Stimulated activated CD4-positive, alpha-beta T cell treated with anti-CD3 and anti-CD28 coated beads, Interleukin-12 subunit alpha, Interleukin-12 subunit beta, amount 100 ng/mL, for 24 hours (primary cell): ENCODE results near the gene DUSP6.
"Not testable (repeated sequence)": the region's sequence is repeated elsewhere in the genome, so short reads cannot be mapped to it uniquely, and the experiment has no call there.

Source experiments
- DNase-seq, 2 experiments: peaks; one replicate each; pipeline ENCODE4 v3.0.0-alpha.2; 2020; ENCODE audit warnings: low read depth in 2 of 2

Gene DUSP6

DNA sequence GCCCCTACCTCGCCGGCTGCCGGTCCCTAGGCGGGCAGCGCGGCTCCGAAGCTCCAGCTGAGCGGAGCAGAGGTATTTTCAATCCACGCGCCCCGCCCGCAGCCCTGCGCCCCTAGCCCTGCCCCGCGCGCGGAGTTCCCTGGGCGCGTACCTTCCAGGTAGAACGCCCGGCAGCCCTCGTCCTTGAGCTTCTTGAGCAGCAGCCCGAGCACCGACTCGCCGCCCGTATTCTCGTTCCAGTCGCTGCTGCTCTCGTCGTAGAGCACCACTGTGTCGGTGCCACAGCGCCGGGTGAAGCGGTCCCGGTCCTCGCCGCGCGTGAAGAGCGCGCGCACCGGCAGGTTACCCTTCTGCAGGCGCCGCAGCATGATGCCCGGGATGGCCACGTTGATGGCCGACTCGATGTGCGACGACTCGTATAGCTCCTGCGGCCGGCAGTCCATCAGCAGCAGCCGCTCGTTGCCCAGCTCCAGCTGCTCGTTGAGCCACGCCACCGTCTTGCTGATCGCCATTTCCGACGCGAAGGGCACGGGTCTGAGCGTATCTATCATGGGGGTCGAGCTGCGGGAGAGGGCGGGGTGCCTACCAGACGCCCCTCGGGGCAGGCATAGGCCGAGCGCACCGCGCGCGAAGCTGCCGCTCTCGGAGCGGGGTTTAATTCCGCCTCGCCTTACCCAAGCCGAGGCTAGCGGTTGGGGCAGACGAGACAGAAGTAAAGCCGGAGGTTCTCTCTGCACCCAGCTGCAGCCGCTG is 636 bp downstream of the DUSP6 start:
- DNase-seq, result peak in 1 of 2 experiments; percentile 22

DNA sequence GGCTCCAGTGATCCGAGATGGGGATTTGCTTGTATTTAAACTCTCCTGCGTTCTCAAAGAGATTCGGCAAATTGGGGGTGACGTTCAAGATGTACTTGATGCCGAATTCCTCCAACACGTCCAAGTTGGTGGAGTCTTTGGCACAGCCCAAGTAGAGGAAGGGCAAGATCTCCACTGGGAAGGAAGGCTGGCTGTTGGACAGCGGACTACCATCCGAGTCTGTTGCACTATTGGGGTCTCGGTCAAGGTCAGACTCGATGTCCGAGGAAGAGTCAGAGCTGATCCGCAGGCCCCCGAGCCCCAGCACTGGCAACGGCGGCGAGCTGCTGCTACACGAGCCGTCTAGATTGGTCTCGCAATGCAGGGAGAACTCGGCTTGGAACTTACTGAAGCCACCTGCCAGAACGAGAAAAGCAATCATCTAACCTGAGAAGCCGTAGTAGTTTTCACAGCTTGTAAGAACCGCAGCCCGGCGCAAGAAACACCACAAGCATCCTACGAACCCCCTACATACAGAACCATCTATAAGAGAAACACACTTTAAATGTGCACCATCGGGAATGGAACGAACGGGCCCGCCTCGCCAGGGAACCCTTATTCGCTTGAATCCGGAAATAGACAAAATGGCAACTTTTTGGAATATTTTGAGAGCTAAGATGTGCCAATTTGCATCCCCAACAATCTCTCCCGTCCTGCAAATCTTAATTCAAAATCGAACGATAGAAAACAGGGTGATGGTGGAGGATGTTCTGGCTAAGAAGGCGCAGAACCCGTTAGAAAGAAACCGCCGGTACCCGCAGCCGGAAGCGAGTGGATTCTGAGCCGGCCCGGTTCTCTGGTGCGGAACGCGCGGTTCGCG is 1.4 kb downstream of the DUSP6 start:
- no peak for DNase-seq

DNA sequence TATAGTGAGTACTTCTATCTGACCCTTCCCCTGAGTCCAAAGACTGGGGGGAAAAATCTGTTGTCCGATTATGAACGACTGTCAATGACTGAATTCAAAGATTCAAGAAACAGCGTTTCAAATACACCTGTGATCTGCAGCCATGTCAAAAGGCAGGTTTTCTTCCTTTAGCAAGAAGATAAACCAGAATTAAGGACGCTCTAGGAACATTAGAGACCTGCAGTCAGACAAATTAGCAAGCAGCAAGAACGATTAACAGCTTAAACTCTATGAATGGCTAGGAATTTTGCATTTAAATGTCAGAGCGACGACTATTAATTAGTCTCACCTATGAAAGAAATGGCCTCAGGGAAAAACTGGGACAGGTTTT is 2.1 kb downstream of the DUSP6 start:
- DNase-seq, result no peak

DNA sequence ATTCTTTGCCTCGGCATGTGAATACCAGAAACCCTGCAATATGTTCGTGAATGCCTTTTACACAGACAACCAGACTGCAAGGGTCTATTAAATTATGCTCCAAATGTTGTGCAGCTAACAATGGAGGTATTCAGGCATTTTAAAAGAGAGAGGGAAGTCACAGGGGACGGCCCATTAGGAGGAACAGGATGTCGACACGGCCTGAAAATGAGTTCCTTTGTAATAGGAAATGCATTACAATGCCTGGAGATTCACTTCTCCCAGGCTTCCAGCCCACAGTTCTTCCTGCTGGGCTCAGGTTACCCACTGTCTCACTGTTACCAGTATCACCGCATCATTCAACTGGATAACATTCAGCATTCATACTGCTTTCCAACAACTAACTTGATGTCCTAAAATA is 2.5 kb downstream of the DUSP6 start:
- DNase-seq, result no peak

DNA sequence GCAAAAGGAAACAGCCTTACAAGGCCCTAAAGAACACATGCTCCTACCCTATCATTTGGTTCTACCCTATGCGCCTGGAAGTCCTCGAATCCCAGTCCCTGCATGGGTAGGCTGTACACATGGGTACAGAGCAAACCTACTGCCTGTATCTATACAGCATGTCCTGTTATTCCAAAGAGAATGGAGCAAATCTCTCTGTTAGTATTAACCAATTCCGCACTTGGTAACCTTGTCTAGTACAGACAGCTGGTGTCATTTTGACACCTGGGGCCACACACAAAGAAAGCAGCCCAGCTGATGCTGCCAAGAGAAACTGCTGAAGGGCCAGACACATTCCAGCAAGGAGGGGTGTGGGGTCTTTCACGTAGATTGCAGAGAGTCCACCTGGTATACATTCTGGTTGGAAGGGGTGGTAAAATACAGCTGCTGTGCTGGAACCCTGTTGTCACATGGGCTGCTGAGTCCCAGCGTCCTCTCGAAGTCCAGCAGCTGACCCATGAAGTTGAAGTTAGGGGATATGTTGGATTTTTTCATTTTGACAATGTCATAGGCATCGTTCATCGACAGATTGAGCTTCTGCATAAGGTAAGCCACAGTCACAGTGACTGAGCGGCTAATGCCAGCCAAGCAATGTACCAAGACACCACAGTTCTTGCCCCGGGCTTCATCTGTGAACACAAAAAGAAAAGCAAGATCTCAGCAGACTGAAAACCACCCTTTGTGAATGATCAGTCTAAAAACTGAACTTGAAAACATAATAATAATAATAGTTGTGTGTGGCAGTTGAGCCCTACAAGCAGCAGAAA is 3.2 kb downstream of the DUSP6 start:
- DNase-seq, result no peak

DNA sequence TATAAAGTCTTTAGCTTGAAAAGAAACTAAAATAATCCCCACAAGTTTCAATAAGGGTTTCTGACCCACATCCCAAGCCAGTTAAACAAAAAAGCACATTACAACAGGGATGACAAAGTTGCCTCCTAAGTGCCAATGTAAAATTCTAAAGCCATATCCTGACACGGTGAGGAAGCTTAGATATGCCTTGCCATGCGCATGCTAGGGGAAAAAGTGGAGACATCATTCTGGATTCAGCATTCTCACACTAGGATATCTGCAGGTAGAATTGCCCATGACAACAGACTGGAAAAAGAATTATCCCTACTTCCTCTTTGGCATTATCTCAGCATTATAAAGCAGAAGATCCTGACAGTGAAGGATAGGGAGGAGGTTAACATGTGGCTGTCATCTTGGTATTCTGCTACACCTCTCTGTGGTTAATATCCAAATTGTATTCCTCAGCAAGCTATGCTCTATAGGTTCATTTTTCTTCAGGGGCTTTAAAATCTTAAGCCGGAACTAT is 4.9 kb downstream of the DUSP6 start:
- DNase-seq, result no peak

DNA sequence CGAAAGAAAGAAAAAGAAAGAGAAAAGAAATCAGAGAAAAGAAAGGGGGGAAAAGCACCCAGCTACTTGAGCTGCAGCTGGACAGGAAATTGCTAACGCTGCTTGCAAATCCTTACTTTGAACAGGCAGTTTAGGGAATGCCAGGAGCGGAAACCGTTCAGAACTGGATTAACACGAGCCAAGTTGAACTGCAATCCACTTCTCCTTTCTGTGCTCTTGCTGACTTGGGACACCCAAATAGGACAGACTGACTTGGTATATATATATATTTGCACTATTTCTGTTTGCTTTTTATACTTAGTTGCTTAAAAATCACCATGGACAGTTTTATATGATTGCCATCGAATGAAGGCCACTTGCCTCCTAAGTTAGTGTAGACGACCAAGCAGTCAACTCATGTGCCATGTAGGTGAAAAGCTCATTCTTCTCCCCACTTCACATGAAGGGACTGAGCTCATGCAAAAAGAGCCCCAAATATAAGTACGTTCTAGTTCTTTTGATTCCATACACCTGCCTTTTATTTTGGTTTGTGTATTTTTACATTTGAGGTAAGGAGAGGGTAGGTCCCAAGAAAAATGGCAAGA is 5.5 kb downstream of the DUSP6 start:
- no peak for DNase-seq

DNA sequence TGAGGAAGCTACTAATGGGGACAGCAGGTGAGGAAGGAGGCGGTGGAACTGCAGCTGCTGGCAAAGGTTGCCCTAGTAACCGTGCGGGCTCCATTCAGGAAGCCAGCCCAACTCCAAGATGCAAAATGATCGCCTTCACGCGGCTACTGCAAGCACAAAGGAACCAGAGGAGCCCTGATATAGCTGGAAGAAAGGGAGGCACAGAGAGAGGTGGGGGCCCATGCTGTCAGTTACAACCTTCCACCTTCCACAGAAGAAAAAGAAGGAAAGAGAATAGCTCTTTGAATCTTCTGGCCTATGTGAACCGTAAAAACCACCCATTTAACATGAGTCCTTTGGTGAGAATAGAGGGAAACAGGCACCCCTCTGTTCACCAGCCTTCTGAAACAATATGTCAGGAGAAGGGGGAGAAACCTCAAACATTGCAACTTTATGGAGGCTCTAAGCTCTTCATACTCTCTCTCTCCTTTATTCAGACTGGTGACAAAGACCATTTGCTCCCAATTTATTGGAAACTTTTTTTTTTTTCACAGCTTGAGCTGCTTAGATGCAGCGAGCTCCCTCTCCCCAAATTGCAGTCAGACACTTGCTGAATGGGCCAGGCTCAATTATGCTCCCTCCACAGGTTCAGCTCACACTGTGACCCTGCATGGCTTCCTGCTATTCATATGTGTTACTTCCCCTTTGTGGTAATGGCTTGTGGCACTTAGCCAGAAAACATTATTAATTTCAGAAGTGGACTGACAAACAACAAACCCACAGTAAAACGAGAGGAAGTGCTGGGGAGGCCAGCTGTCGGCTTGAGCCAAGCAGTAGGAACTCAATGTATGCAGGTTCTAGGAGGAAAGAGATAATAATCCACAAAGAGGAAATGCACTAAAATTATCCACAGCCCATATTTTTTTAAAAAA is 6.2 kb downstream of the DUSP6 start:
- no peak for DNase-seq

DNA sequence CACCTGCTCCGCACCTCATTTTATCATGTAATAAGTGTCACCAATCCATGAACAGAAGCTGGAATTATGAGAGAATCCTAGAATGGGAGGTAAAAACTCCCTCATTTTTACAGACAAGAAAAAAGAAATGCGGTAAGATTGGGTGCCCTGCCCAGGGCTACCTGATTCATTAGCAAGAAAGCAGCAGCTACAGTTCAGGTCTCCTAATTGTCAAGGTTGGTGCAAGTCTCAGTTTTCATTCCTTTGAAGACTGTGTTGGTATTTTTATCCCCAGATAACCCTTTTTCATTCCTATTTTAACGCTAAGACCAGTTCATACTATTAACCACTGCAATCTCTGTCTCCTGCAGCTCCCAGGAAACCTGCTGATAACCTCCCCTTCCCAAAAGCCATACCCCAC is 6.9 kb downstream of the DUSP6 start:
- DNase-seq, result no peak

DNA sequence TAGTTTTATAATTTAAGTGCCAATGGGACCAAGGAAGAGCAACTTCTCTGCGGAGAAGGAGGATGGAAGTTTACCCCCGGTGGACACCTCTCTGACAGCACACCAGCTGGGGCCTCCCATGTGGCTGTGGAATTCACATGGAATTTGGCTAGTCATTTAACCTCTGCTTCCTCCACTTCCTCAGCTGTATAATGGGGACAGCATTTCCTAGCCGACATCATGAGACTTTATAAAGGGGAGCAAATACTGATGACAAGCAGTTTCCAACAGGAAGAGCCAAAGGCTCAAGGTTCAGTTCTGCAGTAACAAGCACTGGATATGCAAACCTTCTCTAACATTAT is 7.5 kb downstream of the DUSP6 start:
- DNase-seq, result no peak

DNA sequence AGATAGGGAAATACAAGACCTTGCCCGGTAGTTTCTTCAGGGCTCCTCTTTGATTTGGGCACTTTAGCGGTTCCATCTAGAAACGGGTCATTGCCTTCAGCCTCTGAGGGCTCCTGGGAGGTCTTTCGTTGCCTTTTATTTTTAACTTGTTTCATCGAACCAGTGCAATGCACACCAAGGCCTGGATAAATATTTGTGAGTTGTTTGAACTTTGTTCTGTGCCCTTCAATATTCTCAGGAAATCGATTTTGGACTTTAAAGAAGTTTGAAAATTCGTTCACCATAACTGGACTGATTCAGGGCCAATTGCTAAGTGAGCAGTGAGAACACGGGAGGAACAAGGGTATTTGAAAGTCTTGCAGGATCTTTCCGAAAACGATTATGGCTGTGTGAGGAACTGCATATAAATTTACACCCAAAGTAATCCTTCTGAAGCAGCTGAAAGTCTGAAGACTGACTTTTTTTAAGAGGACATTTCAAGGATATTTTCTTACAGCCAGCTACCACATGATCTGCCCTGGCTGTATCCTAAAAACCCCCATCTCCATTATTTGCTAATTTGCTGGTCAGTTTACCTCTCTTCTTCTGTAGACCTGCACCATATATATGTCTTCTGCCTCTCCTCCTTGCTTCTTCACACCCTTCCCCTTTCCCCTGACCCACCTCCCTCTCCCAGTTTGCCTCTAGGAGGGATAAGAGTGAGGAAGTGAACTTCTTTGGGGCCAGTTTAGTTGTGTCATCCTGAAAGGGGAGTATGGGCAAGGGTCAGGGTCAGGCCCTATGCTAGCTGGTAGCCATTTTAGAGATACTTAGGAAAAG is 8.0 kb downstream of the DUSP6 start:
- no peak for DNase-seq

DNA sequence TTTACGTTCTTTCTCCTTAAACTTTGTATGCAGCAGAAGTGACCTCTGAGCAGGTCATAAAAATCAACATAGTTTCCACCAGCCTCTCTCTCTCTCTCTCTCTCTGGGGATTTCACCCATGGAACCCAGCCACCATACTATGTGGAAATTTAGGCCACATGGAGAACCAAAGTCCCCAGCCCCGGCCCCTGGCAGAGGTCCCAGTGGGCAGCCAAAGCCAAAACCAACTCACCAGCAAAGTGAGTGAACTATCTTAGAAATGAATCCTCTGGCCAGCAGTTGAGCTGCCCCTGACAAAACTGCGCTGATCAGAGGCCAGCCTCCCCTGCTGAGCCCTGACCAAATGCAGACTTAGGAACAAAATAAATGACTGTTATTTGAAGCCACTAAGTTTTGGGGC is 9.2 kb downstream of the DUSP6 start:
- no peak for DNase-seq

DNA sequence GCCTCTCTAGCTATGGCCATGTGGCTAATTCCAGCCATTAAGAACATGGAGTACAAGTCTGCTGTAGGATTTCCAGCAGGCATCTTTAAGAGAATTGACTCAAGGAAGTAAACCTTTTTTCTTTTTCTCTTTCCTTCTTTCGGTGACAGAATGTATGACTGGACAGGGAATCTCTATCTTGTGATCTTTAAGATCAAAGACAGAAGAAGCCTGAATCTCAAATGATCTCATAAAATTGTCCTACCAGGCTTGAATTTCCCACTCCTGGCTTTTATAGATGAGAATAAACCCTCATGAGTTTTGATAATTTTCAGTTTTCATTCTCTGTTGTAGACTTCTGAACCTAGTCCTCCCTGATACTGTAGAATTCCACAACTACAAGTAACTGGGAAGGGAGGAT is 11.4 kb downstream of the DUSP6 start:
- no peak for DNase-seq

DNA sequence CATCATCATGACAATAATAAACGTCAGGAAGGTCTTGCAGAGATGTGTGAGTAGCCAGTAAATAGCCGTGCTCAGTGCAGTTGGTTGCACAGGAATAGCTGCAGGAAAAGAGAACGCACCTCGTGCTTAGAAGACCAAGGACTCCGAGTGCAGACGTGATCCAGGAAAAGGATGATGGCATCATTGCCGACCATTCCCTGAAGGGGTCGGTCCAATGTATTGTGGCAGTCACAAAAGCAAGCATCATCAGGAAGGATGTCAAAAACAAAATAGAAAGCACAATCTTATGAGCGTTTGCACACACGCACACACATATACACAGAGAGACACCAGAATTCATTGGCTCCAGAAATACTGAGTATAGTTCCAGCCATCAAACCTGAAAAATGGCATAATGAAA is 12.8 kb downstream of the DUSP6 start:
- DNase-seq, result no peak

DNA sequence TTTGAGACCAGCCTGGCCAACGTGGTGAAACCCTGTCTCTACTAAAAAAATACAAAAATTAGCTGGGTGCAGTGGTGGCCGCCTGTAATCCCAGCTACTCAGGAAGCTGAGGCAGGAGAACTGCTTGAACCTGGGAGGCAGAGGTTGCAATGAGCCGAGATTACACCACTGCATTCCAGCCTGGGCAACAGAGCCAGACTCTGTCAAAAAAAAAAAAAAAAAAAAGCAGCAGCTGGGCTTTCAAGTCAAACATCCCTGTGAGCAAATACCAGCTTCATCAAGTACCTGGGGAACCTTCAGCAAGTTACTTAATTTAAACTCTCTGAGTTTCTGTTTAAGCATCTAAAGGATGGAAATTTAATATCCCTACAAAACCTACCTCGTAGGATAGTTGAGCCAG is 15.2 kb downstream of the DUSP6 start:
- not testable (repeated sequence) for DNase-seq

DNA sequence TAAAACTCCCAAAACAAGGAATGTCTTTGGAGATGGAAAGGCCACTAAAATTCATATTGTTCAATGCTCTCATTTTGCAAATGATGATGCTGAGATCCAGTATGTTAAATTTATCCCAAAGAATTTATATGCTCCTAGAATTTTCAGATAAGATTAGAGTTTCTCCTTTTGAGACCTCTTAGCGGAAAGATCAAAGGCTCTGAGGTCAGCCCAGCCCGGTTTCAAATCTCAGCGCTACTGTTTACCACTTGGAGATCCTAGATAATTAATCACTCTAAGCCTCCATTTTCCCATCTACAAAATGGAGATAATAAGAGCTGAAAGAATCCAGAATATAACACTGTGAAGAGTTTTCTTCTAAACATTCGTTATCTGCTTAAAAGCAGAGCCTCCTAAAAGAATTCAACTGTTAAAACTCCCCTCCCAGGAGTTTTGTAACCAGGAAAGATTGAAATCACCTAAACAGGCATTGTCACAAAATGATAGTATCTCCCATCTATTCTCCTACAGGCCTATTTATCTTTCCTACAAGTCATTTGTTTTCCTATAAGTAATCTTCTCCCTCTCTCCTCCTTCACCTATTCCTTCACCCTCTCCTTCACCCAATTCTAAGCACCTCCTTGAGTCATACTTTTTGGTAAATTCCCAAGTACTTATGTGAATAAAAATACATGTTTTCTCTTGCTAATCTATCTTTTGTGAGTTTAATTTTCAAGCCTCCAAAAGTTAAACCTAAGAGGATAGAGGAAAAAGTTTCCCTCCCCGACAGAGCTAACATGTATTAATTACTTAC is 16.7 kb downstream of the DUSP6 start:
- no peak for DNase-seq

DNA sequence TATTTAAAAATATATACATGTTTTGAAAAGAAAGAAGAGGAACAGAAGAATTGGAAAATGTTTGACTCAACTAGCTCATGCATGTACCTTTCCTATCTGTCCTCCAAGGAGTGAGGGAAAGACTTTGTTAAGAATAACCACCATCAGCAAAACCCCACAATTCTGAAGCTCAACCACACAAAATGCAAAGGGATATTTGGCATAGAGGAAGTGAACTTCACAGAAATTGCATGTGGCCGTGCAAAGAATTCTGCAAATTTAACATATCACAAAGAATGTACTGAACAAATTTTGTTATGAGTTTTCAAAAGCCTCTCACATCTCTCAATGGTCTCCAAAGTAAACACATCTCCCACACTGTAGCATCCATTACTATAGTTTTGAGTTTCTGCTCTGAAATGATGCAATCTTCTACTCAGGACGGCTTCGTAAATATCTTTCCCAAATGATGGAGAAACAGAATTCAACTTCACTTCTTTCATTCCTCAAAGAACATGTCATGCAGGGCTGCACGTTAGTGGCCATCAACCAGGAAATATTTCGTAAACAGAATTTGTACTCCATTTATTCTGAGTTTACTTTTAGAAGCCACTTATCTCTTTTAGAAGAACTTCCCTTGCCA is 17.6 kb downstream of the DUSP6 start:
- DNase-seq, result no peak

DNA sequence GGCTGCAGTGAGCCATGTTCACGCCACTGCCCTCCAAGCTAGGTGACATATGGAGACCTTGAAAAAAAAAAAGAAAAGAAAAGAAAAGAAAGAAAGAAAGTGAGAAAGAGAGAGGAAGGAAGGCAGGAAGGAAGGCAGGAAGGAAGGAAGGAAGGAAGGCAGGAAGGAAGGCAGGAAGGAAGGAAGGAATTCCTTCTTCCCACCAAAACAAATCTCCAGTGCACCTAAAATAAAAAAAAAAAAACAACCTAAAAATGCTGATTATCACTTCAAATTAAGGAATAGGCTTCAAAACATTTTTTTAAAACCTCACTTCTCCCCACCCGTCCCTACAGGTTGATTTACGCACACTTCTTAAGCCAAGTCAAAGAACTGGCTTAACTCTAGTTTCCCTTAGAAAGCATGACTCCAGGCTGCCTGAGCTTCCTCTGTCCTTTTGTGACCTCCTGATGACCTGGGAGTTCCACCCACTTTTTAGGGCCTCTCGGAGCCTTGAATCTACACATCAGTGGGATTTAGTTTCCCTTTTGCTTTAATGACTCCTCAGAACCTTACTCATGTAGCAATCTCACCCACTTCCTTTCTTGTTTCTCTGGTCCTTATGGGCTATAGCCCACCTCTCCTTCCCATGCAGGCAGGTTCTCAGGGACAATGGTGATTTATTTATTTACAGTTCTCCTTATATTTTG is 18.6 kb downstream of the DUSP6 start:
- no peak for DNase-seq
